ENCODE data around the gene ITPR2. TPM values are rescaled to one million over a fixed set of nuclear protein-coding genes. Genes with fewer than 3 reads are reported as not detected.

ITPR2 gene
- total RNA-seq, 1 donor from 2014 or later = 74.5 TPM

GRCh38 chr12:26422839-26423398 lies 410.1 kb downstream of the ITPR2 start:
- POLR2A ChIA-PET = interaction anchor here (0.5 kb wide), 1 partner anchor 16 kb away, joined by 7 read pairs; no protein-coding TSS in a partner anchor
- peaks cover 11% of the 10 kb centered on the region for H3K4me1 Mint-ChIP-seq
- no peak for TF ChIP-seq CTCF (IDR thresholded peaks at IDR 0.05)
- H3K27me3 Mint-ChIP-seq = no peaks in the 10 kb centered on the region
- peaks cover 34% of the 10 kb centered on the region for H3K36me3 Mint-ChIP-seq (ENCODE audit: low read depth)
- no peak overlapping the region for H3K4me3 Mint-ChIP-seq
- no peaks in the 10 kb centered on the region for H3K9me3 Mint-ChIP-seq
- ATAC-seq (ENCODE audit: low read depth) = no peak
- no peak for DNase-seq
- no peak overlapping the region for H3K27ac Mint-ChIP-seq
- intact Hi-C loops (cut with micrococcal nuclease) = no loop called here
- CTCF ChIA-PET = no interaction called here

GRCh38 chr12:26416550-26416949 lies 416.4 kb downstream of the ITPR2 start:
- POLR2A ChIA-PET = no interaction called here
- intact Hi-C loops (cut with micrococcal nuclease) = no loop called here
- Mint-ChIP-seq H3K27ac (no peak overlapping the region), H3K9me3 (no peaks in the 10 kb centered on the region), H3K4me3 (no peak overlapping the region), H3K4me1 (no peaks in the 10 kb centered on the region), H3K27me3 (no peaks in the 10 kb centered on the region), H3K36me3 (ENCODE audit: low read depth) (peaks cover 52% of the 10 kb centered on the region)
- CTCF ChIA-PET = interaction anchor here (2.0 kb wide), 1 partner anchor 108 kb away, joined by 4 read pairs; no protein-coding TSS in a partner anchor
- ATAC-seq (ENCODE audit: low read depth) = no peak
- TF ChIP-seq CTCF (IDR thresholded peaks at IDR 0.05) = no peak
- no peak for DNase-seq

GRCh38 chr12:26410689-26411088 lies 422.3 kb downstream of the ITPR2 start:
- H3K4me3 Mint-ChIP-seq = no peak overlapping the region
- peaks cover 56% of the 10 kb centered on the region for H3K36me3 Mint-ChIP-seq (ENCODE audit: low read depth)
- H3K9me3 Mint-ChIP-seq = no peaks in the 10 kb centered on the region
- DNase-seq = no peak
- H3K27me3 Mint-ChIP-seq = no peaks in the 10 kb centered on the region
- POLR2A ChIA-PET = no interaction called here
- no peak overlapping the region for H3K27ac Mint-ChIP-seq
- intact Hi-C loops (cut with micrococcal nuclease) = no loop called here
- H3K4me1 Mint-ChIP-seq = no peaks in the 10 kb centered on the region
- CTCF ChIA-PET = interaction anchor here (1.5 kb wide), 1 partner anchor 291 kb away, joined by 5 read pairs; no protein-coding TSS in a partner anchor
- ATAC-seq (ENCODE audit: low read depth) = no peak
- TF ChIP-seq CTCF (IDR thresholded peaks at IDR 0.05) = no peak

- DNase-seq (no peak), ATAC-seq (ENCODE audit: low read depth) (no peak)
- H3K27ac Mint-ChIP-seq = no peak overlapping the region
- intact Hi-C loops (cut with micrococcal nuclease) = no loop called here
- H3K36me3 Mint-ChIP-seq (ENCODE audit: low read depth) = peaks cover 31% of the 10 kb centered on the region
- no peak overlapping the region for H3K4me3 Mint-ChIP-seq
- no peaks in the 10 kb centered on the region for H3K9me3 Mint-ChIP-seq
- H3K4me1 Mint-ChIP-seq = no peaks in the 10 kb centered on the region
- no peaks in the 10 kb centered on the region for H3K27me3 Mint-ChIP-seq
- CTCF ChIA-PET = interaction anchor here (1.2 kb wide), 1 partner anchor 284 kb away, joined by 3 read pairs; no protein-coding TSS in a partner anchor
- TF ChIP-seq CTCF (IDR thresholded peaks at IDR 0.05) = no peak
- POLR2A ChIA-PET = interaction anchor here (0.7 kb wide), 1 partner anchor 17 kb away, joined by 7 read pairs; no protein-coding TSS in a partner anchor
These were observed 426.2 kb downstream of the ITPR2 start for GRCh38 chr12:26406813-26407212.

GRCh38 chr12:26406391-26406790 lies 426.6 kb downstream of the ITPR2 start:
- no peak overlapping the region for H3K27ac Mint-ChIP-seq
- no peak for TF ChIP-seq CTCF (IDR thresholded peaks at IDR 0.05)
- no peaks in the 10 kb centered on the region for H3K4me1 Mint-ChIP-seq
- H3K9me3 Mint-ChIP-seq = no peaks in the 10 kb centered on the region
- ATAC-seq (ENCODE audit: low read depth) (no peak), DNase-seq (no peak)
- intact Hi-C loops (cut with micrococcal nuclease) = no loop called here
- ChIA-PET POLR2A (interaction anchor here (0.7 kb wide), 1 partner anchor 17 kb away, joined by 7 read pairs; no protein-coding TSS in a partner anchor), CTCF (interaction anchor here (1.2 kb wide), 1 partner anchor 284 kb away, joined by 3 read pairs; no protein-coding TSS in a partner anchor)
- no peaks in the 10 kb centered on the region for H3K27me3 Mint-ChIP-seq
- peaks cover 30% of the 10 kb centered on the region for H3K36me3 Mint-ChIP-seq (ENCODE audit: low read depth)
- no peak overlapping the region for H3K4me3 Mint-ChIP-seq

Measured in activated B cell treated with CpG ODN at 0.5 μM for 24 hours (primary cell).